ENCODE results near the gene TNFAIP3.
A peak's percentile ranks its signal among the peaks of the same experiment; 100 is the strongest.

TNFAIP3 gene

DNA sequence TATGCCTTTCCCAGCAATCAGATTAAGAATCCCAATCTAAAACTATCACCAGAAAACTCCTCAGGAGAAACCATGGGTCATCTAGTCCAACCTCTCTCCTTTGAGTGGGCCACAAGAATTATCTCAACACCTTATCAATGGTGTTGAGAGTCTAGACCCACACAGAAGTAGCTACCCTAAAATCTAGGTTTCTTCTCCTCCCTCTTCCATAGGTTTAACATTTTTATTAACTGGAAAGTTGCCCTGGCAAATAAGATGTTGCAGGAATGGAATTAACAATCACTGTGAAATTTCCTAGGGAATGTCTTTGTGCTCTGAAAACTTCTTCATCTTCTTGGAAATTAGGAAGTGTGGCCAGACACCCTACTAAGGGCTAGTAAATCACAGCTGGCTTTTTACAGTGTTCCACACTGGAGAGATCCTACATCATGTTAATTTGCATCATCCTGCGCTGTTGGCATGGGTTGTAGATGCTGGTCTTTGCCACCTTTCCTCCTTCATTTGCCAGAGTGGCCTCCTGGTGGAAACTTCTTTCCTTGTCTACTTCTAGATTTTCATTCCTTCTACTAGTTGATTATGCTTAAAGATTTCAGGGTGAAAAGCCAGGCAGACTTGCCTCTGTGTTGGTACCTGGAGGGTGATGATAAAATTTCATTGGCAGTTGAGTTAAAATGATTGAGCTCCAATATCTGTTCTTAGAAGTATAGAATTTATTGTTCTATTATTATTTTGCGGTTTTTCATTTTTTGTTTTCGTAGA lies 2.7 kb downstream of the TNFAIP3 start:
- TF ChIP-seq, protein P1, sequence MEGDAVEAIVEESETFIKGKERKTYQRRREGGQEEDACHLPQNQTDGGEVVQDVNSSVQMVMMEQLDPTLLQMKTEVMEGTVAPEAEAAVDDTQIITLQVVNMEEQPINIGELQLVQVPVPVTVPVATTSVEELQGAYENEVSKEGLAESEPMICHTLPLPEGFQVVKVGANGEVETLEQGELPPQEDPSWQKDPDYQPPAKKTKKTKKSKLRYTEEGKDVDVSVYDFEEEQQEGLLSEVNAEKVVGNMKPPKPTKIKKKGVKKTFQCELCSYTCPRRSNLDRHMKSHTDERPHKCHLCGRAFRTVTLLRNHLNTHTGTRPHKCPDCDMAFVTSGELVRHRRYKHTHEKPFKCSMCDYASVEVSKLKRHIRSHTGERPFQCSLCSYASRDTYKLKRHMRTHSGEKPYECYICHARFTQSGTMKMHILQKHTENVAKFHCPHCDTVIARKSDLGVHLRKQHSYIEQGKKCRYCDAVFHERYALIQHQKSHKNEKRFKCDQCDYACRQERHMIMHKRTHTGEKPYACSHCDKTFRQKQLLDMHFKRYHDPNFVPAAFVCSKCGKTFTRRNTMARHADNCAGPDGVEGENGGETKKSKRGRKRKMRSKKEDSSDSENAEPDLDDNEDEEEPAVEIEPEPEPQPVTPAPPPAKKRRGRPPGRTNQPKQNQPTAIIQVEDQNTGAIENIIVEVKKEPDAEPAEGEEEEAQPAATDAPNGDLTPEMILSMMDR (IDR thresholded peaks at IDR 0.05; ENCODE audit: low read depth, low read length) = no peak
- DNase-seq (ENCODE audit: low read depth in 2 of 2) = no peak
- H3K4me3 ChIP-seq (replicated peaks in 1 of 2; ENCODE audit: low read depth in 2 of 2, low read length in 2 of 2) = peak overlapping the region; percentile 90 to 92

DNA sequence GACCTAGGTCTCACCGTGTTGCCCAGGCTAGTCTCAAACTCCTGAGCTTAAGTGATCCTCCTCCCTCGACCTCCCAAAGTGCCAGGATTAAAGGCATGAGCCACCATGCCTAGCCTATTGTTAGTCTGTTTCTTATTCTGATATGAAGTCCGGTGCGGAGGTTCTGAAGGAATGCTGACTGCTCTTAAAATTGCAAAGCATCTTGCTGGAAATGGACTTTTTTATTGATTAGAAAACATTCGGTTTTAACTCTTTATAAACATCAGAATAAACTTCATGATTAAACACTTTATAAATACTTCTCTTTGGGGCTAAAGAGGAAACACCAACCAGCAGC lies 3.2 kb downstream of the TNFAIP3 start:
- peak overlapping the region in 1 of 2 donors; percentile 92 for H3K4me3 ChIP-seq (replicated peaks in 1 of 2; ENCODE audit: low read depth in 2 of 2, low read length in 2 of 2)
- TF ChIP-seq, protein P1 (IDR thresholded peaks at IDR 0.05; ENCODE audit: low read depth, low read length) = no peak
- no peak for DNase-seq (ENCODE audit: low read depth in 2 of 2)

DNA sequence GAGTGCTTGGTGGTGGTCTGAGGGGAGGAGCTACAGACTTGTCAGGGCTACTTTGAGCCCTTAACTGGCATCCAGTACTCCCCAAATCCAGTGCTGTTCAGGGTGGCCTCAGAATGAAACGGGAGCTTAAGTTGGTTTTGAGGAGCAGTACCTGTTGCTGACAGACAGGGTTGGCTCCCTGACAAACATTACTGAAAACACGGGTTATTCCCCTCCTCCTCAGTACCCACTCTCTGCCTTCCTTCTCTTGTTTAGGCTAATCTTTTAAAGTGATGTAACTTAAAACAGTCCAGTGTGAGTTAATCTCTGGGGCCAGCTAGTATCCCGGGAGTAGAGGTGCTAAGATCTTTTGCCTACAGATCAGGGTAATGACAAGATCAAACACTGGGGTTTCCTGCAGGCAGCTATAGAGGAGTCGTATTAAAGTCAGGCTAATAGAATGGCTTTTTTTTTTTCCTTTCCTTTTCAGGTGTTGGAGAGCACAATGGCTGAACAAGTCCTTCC lies 3.7 kb downstream of the TNFAIP3 start:
- DNase-seq (ENCODE audit: low read depth in 2 of 2) = peak in 1 of 2 donors; percentile 61
- TF ChIP-seq, protein P1 (IDR thresholded peaks at IDR 0.05; ENCODE audit: low read depth, low read length) = peak; percentile 34
- H3K4me3 ChIP-seq (replicated peaks in 1 of 2; ENCODE audit: low read depth in 2 of 2, low read length in 2 of 2) = peak overlapping the region in 1 of 2 donors; percentile 92

DNA sequence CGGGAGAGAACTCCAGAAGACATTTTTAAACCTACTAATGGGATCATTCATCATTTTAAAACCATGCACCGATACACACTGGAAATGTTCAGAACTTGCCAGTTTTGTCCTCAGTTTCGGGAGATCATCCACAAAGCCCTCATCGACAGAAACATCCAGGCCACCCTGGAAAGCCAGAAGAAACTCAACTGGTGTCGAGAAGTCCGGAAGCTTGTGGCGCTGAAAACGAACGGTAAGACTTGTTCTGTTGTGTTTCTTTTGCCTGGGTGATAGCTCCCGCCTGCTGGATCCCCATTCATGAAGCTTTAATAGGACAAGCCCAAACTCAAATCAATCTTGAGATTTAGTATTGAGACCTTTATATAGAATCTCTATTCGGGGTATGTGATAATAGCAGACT lies 4.2 kb downstream of the TNFAIP3 start:
- peak overlapping the region in 1 of 2 donors; percentile 92 for H3K4me3 ChIP-seq (replicated peaks in 1 of 2; ENCODE audit: low read depth in 2 of 2, low read length in 2 of 2)
- TF ChIP-seq, protein P1 (IDR thresholded peaks at IDR 0.05; ENCODE audit: low read depth, low read length) = no peak
- DNase-seq (ENCODE audit: low read depth in 2 of 2) = peak in 1 of 2 donors; percentile 51

DNA sequence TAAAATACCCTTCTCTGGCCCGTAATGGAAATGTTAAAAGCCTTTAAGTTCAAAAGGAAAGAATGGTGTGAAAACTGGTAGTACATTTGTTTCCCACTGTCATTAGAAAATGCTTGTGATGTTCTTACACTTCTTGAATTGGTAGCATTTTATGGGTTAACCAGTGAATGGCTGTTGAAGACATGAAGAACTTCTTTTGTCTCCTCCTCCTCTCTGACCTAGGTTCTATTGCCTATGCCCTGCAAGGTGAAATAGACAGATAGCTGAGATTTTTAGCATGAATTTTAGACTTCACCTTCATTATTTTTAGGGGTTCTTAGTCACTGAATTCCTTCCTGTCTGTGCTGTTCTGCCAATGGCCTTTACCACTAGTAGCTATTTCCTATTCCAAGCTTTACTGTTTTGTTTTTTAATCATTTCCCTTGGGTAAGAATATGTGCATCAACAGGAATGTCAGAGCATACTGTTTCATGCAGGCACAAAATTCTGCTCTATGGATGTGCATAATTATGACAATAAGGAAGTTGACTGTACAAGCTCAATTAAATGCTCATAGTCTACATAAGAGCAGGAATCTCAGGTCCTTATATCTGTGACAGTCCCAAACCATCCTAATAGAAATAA lies 4.9 kb downstream of the TNFAIP3 start:
- peak in 1 of 2 donors; percentile 89 for DNase-seq (ENCODE audit: low read depth in 2 of 2)
- TF ChIP-seq, protein P1 (IDR thresholded peaks at IDR 0.05; ENCODE audit: low read depth, low read length) = no peak
- H3K4me3 ChIP-seq (replicated peaks in 1 of 2; ENCODE audit: low read depth in 2 of 2, low read length in 2 of 2) = peak overlapping the region in 1 of 2 donors; percentile 92

DNA sequence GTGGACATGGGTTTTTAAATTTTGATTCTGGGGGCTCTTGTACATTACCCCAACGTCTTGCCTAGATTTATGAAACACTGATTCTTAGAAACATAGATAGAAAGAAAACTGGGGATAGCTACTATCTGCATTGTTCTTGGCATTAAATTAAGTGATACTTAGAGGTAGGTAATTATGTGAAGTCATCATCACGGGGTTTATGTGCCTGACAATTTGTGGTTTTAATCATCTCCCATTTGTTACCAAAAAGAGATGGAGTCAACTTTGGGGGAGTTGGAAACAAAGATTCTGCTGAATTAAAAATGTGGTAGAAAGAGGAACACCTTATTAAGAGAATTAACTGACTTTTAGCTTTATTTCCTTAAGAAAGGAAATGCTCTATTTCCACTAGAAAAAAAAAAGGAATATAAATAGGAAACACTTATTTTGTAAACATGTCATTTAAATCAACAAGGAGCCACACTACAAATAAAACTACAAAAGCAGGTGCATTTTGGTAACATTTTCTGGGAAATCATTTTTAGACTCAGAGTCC lies 5.6 kb downstream of the TNFAIP3 start:
- TF ChIP-seq, protein P1 (IDR thresholded peaks at IDR 0.05; ENCODE audit: low read depth, low read length) = no peak
- DNase-seq (ENCODE audit: low read depth in 2 of 2) = no peak
- H3K4me3 ChIP-seq (replicated peaks in 1 of 2; ENCODE audit: low read depth in 2 of 2, low read length in 2 of 2) = peak overlapping the region in 1 of 2 donors; percentile 92
